Stimulated activated naive CD8-positive, alpha-beta T cell treated with anti-CD3 and anti-CD28 coated beads, Interleukin-15, amount 100 ng/mL, for 72 hours (primary cell): ENCODE results near the gene TREX2.
A peak's percentile ranks its signal among the peaks of the same experiment; 100 is the strongest.

Source experiments
- ATAC-seq: fragments of 150-1000 bp; cut with Tn5 transposase; 2 replicates; pipeline ENCODE4 v1.10.0; 2021; ENCODE audit warnings: mild to moderate bottlenecking, moderate library complexity
- DNase-seq, 2 donors: peaks; one replicate each; pipeline ENCODE4 v3.0.0; 2021 to 2022
- H3K27ac Mint-ChIP-seq, 2 donors: one replicate each; pipeline ENCODE4 v1.8.0; 2022; ENCODE audit warnings: mild to moderate bottlenecking in 2 of 2, mixed read lengths in 2 of 2, moderate library complexity in 2 of 2
- H3K27me3 Mint-ChIP-seq: one replicate; pipeline ENCODE4 v1.8.0; 2022; ENCODE audit warnings: mixed read lengths
- H3K4me1 Mint-ChIP-seq: one replicate; pipeline ENCODE4 v1.8.0; 2022; ENCODE audit warnings: mild to moderate bottlenecking, mixed read lengths
- H3K4me3 Mint-ChIP-seq, 2 donors: one replicate each; pipeline ENCODE4 v1.8.0; 2022; ENCODE audit warnings: mild to moderate bottlenecking in 2 of 2, mixed read lengths in 2 of 2, moderate library complexity in 1 of 2
- H3K9me3 Mint-ChIP-seq, 2 donors: one replicate each; pipeline ENCODE4 v1.8.0; 2022; ENCODE audit warnings: mixed read lengths in 2 of 2

The TREX2 gene

DNA sequence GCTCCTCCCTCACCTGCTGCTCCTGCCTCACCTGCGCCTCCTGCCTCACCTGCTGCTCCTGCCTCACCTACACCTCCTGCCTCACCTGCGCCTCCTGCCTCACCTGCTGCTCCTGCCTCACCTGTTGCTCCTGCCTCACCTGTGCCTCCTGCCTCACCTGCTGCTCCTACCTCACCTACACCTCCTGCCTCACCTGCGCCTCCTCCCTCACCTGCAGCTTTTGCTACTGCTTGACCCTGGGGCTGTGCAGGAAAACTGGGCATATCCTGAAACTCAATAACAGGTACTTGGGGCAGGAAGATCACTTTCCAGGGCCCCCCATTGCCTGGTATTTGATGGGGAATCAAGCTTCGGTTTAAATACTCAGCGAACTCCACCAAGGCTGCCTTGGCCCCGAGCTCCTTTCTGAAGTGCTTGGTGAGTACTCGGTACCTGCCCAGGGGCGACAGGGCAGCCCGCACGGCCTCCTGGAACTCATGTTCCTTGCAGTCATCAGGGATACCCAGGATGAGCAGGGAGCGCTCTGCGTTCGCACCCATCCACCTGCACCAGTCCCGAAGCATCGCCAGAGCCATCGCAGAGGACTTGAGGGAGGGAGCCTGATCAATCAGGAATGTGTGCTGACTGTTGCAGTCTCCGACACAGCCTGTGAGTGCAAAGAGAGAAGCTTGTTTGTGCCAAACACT is 47.4 kb downstream of the TREX2 start:
- no peaks in the 10 kb centered on the region for H3K27me3 Mint-ChIP-seq
- H3K4me3 Mint-ChIP-seq, result no peak overlapping the region
- peak overlapping the region in 1 of 2 donors; percentile 59 for H3K27ac Mint-ChIP-seq
- ATAC-seq (no peak), DNase-seq (no peak)
- peaks cover 8% of the 10 kb centered on the region for H3K4me1 Mint-ChIP-seq
- no peaks in the 10 kb centered on the region for H3K9me3 Mint-ChIP-seq

DNA sequence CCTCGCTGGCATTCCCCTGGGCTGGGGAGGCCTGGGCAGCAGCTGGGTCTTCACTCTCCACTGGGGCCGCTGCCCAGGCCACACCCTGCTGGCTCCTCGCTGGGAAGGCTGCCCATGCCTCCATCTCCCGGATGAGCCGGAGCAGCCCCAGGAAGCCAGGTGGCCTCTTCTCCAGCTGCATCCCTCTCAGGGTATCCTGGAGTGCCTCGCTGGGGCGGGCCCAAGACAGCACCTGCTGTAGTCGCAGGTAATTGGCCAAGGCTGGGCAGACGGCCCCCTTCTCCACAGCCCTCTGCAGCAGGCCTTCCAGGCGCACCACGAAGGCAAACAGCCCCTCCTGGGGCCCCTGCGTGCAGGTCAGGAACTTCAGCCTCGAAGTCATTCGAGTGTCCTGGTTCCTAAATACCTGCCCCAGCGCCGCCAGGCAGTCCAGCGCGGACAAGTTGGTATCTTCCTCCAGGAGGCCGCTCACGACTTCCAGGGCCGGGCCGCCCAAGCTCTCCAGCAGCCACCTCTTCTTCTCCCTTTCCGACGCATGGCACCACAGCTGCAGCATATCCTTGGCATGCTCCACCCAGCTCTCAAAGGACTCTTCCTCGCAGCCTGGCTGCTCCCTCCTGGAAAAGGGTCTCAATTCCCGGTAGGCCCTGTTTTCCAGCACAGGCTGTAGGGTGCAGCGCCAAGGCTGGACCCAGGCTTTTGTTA is 48.4 kb downstream of the TREX2 start:
- no peaks in the 10 kb centered on the region for H3K27me3 Mint-ChIP-seq
- H3K4me1 Mint-ChIP-seq, result peaks cover 8% of the 10 kb centered on the region

DNA sequence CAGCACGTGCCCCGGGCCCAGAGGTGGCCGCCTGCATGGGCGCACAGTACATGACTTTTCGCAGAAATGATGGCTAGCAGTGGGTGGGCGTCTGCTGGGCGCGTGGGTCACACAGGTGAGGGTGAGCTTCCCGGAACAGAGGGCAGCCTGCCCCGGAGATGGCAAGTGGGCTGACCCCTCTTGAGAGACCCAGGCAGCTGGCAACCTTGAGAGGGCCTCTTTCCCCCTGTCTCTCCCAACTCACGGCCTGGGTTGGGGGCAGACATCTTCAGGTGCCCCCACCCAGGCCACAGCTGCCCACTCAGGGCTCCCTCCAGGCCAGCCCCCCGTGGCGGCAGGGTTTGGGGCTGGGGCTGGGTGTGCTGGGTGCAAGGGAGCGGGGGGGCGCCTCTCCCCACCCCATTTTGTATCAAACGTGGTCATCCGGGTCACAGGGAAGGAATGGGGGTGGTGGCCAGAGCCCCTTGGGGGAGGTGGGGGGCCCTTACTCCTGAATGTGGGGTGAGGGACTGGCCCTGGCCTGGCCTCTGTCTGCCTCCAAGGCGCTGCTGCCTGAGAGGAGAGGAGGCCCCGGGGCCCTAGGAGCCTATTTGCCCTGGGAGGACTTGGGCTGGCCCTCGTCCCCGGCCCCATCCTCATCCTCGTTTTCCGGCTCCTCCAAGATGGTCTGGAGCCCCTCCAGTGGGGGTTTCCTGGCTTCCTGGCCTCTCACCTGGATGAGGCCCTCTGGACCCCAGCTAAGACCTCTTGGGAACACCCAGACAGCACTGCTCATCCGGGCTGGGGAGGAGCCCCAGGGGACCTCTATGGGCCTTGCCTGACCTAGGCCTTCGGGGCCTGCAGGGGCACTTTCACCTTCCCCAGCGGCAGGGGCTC is 49.3 kb downstream of the TREX2 start:
- H3K4me1 Mint-ChIP-seq, result peaks cover 8% of the 10 kb centered on the region
- H3K27me3 Mint-ChIP-seq, result no peaks in the 10 kb centered on the region
- DNase-seq (no peak), ATAC-seq (peak; percentile 14)
- no peak overlapping the region for H3K27ac Mint-ChIP-seq
- no peaks in the 10 kb centered on the region for H3K9me3 Mint-ChIP-seq
- H3K4me3 Mint-ChIP-seq, result no peak overlapping the region

More for the DNA sequence above, 48.4 kb downstream of the TREX2 start:
- Mint-ChIP-seq H3K9me3 (no peaks in the 10 kb centered on the region), H3K4me3 (no peak overlapping the region), H3K27ac (no peak overlapping the region)
- no peak for DNase-seq
- no peak for ATAC-seq

DNA sequence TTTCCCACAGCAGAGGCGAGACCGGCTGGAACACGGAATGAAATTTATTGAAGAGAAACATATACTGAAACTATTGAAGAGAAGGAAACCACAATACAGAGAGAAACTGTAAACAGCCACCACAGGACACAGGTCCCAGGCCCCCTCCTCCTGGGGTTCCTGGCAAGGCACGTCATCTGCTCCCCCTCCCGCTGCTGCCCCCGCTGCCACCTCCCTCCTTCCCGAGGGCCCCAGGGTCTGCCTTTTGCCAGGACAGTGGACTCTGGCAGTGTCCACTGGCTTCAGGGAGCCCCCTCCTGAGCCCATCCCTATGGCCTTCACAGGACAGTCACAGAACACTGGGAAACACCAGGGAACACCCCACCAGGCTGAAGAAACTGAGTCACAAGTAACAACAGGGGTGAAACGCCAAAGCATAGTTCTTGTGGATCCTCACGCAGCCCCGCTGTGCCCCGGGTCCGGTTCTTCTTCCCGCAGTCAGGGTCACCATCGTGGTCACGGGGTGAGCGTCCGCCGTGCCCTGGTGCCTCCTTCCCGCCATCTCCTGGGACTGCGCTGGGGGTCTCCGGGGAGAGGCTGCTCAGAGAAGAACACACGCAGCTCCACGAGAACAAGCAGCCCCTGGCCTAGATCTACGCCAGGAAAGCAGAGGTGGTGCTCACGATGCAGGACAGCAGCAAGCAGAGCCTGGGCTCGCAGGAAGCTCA is 50.1 kb downstream of the TREX2 start:
- Mint-ChIP-seq H3K4me3 (no peak overlapping the region), H3K27me3 (no peaks in the 10 kb centered on the region), H3K27ac (no peak overlapping the region), H3K9me3 (no peaks in the 10 kb centered on the region), H3K4me1 (peaks cover 8% of the 10 kb centered on the region)
- ATAC-seq, result no peak
- no peak for DNase-seq

DNA sequence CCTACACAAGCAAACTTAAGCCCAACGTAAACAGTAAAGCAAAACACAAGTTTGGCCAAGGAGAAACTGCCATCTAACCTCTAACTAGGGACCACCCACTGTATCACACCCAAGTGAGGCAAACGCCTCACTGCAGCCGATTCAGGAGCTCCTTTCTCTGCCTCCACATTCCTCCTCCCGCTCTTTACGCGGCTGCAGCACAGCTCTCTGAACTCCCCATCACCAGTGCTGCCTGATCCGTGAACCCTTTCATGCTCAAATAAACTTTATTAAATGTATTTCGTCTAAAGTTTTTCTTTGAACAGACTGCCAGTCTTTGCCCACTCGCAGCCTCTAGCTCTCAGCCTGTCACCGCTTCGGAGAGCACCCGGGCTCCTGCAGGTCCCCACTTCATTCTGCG is 51.2 kb downstream of the TREX2 start:
- Mint-ChIP-seq H3K9me3 (no peaks in the 10 kb centered on the region), H3K27me3 (no peaks in the 10 kb centered on the region), H3K27ac (no peak overlapping the region), H3K4me3 (no peak overlapping the region), H3K4me1 (peaks cover 2% of the 10 kb centered on the region)
- ATAC-seq, result no peak
- DNase-seq, result no peak
